ENCODE results near the gene CBX7.

- no peak for TF ChIP-seq POLR2AphosphoS5 (IDR thresholded peaks at IDR 0.05)
- TF ChIP-seq POLR2A (IDR thresholded peaks at IDR 0.05; ENCODE audit: low read depth): no peak
- no peak for TF ChIP-seq EP300 (IDR thresholded peaks at IDR 0.05)
Observed at GRCh38 chr22:39087098-39087497, 65.4 kb downstream of the CBX7 start.
